Measurements from ENCODE around the gene PANX1.

DNA sequence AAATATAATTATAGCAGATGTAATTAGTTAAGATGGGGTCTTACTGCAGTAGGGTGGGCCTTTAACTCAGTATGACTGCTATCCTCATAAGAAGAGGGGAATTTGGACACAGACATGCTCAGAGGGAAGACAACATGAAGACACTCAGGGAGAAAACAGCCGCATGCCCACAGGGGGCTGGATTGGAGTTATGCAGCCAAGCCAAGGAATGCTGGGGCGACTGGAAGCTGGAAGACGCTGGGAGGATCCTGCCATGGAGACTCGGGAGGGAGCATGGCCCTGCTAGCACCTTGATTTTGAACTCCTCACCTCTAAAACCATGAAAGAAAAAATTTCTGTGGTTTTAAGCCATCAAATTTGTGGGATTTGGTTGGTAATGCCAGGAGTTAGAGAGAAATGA, 40.9 kb downstream of the PANX1 start:
- TF ChIP-seq CTCF (conservative IDR thresholded peaks at IDR 0.05; ENCODE audit: low read length) (no peak), EZH2phosphoT487 (IDR thresholded peaks at IDR 0.05; ENCODE audit: borderline replicate concordance, low read depth, low read length) (no peak)
